ENCODE measurements around the gene VPS13A. TPM values are rescaled to one million over a fixed set of nuclear protein-coding genes. Genes with fewer than 3 reads are reported as not detected.
A peak's percentile ranks its signal among the peaks of the same experiment; 100 is the strongest.

VPS13A gene
- total RNA-seq (2014; rRNA removed; shearing (Covaris generic)): 21.5 and 34.8 TPM in 2 replicates

- Histone ChIP-seq H3K36me3 (no peaks in the 10 kb centered on the region), H3K4me3 (peak within 1 kb of the TSS; percentile 71), H3K27me3 (no peaks in the 10 kb centered on the region), H3K4me1 (no peaks in the 10 kb centered on the region), H3K27ac (peak within 1 kb of the TSS; percentile 0; the same call in 1 of the 2 replicates), H3K9me3 (replicated peaks) (no peaks in the 10 kb centered on the region)
- DNase-seq: peak; percentile 98
These were observed at the start of gene VPS13A for GRCh38 chr9:77177143-77177893. TSS of gene VPS13A (plus strand) at chr9:77177534. CDS start at chr9:77177705, 171 bp downstream.

- Histone ChIP-seq H3K27ac (no peak overlapping the region), H3K27me3 (no peaks in the 10 kb centered on the region), H3K9me3 (replicated peaks) (no peaks in the 10 kb centered on the region), H3K4me1 (no peaks in the 10 kb centered on the region), H3K36me3 (no peaks in the 10 kb centered on the region), H3K4me3 (no peak overlapping the region)
- DNase-seq: no peak
These were observed 49.1 kb upstream of the VPS13A start for GRCh38 chr9:77128125-77128789.

GRCh38 chr9:77131399-77131798 lies 45.9 kb upstream of the VPS13A start:
- Histone ChIP-seq H3K4me1 (no peaks in the 10 kb centered on the region), H3K36me3 (no peaks in the 10 kb centered on the region), H3K27ac (no peak overlapping the region), H3K4me3 (no peak overlapping the region), H3K27me3 (no peaks in the 10 kb centered on the region), H3K9me3 (replicated peaks) (no peaks in the 10 kb centered on the region)
- DNase-seq: no peak

GRCh38 chr9:77133011-77133410 lies 44.3 kb upstream of the VPS13A start:
- DNase-seq: no peak
- Histone ChIP-seq H3K36me3 (no peaks in the 10 kb centered on the region), H3K4me3 (no peak overlapping the region), H3K9me3 (replicated peaks) (no peaks in the 10 kb centered on the region), H3K27ac (no peak overlapping the region), H3K4me1 (no peaks in the 10 kb centered on the region), H3K27me3 (no peaks in the 10 kb centered on the region)

- no peak overlapping the region for H3K4me3 ChIP-seq
- no peak for DNase-seq
- H3K27ac ChIP-seq: no peak overlapping the region
- H3K36me3 ChIP-seq: no peaks in the 10 kb centered on the region
- H3K27me3 ChIP-seq: no peaks in the 10 kb centered on the region
- no peaks in the 10 kb centered on the region for H3K9me3 ChIP-seq (replicated peaks)
- H3K4me1 ChIP-seq: no peaks in the 10 kb centered on the region
These were observed 35.0 kb upstream of the VPS13A start for GRCh38 chr9:77142366-77142765.

GRCh38 chr9:77149879-77150278 lies 27.5 kb upstream of the VPS13A start:
- Histone ChIP-seq H3K36me3 (no peaks in the 10 kb centered on the region), H3K27ac (no peak overlapping the region), H3K4me1 (no peaks in the 10 kb centered on the region), H3K9me3 (replicated peaks) (no peaks in the 10 kb centered on the region), H3K27me3 (no peaks in the 10 kb centered on the region), H3K4me3 (no peak overlapping the region)
- DNase-seq: no peak

GRCh38 chr9:77152289-77152688 lies 25.0 kb upstream of the VPS13A start:
- Histone ChIP-seq H3K27ac (no peak overlapping the region), H3K4me1 (no peaks in the 10 kb centered on the region), H3K27me3 (no peaks in the 10 kb centered on the region; the same call in 1 of the 2 replicates), H3K36me3 (no peaks in the 10 kb centered on the region), H3K9me3 (replicated peaks) (no peaks in the 10 kb centered on the region), H3K4me3 (no peak overlapping the region)
- no peak for DNase-seq

GRCh38 chr9:77156646-77157371 lies 20.5 kb upstream of the VPS13A start:
- no peak overlapping the region for H3K4me3 ChIP-seq
- no peaks in the 10 kb centered on the region for H3K4me1 ChIP-seq
- no peak for DNase-seq
- H3K36me3 ChIP-seq: no peaks in the 10 kb centered on the region
- no peaks in the 10 kb centered on the region; the same call in 1 of the 2 replicates for H3K27me3 ChIP-seq
- H3K27ac ChIP-seq: no peak overlapping the region
- H3K9me3 ChIP-seq (replicated peaks): no peaks in the 10 kb centered on the region

- no peak for DNase-seq
- Histone ChIP-seq H3K27me3 (no peaks in the 10 kb centered on the region; the same call in 1 of the 2 replicates), H3K27ac (no peak overlapping the region), H3K9me3 (replicated peaks) (no peaks in the 10 kb centered on the region), H3K4me3 (no peak overlapping the region), H3K4me1 (no peaks in the 10 kb centered on the region), H3K36me3 (no peaks in the 10 kb centered on the region)
These were observed 18.4 kb upstream of the VPS13A start for GRCh38 chr9:77158772-77159513.

GRCh38 chr9:77161191-77161590 lies 16.1 kb upstream of the VPS13A start:
- H3K27me3 ChIP-seq: no peaks in the 10 kb centered on the region
- H3K27ac ChIP-seq: no peak overlapping the region
- no peak for DNase-seq
- H3K4me3 ChIP-seq: no peak overlapping the region
- H3K36me3 ChIP-seq: no peaks in the 10 kb centered on the region
- H3K9me3 ChIP-seq (replicated peaks): no peaks in the 10 kb centered on the region
- H3K4me1 ChIP-seq: no peaks in the 10 kb centered on the region

GRCh38 chr9:77161966-77162365 lies 15.4 kb upstream of the VPS13A start:
- Histone ChIP-seq H3K27ac (no peak overlapping the region), H3K27me3 (no peaks in the 10 kb centered on the region), H3K36me3 (no peaks in the 10 kb centered on the region), H3K9me3 (replicated peaks) (no peaks in the 10 kb centered on the region), H3K4me1 (no peaks in the 10 kb centered on the region), H3K4me3 (no peak overlapping the region)
- no peak for DNase-seq

GRCh38 chr9:77162366-77162765 lies 15.0 kb upstream of the VPS13A start:
- Histone ChIP-seq H3K27me3 (no peaks in the 10 kb centered on the region), H3K4me1 (no peaks in the 10 kb centered on the region), H3K36me3 (no peaks in the 10 kb centered on the region), H3K4me3 (no peak overlapping the region), H3K9me3 (replicated peaks) (no peaks in the 10 kb centered on the region), H3K27ac (no peak overlapping the region)
- DNase-seq: no peak

- Histone ChIP-seq H3K27me3 (no peaks in the 10 kb centered on the region), H3K27ac (no peak overlapping the region), H3K4me3 (no peak overlapping the region), H3K4me1 (no peaks in the 10 kb centered on the region), H3K9me3 (replicated peaks) (no peaks in the 10 kb centered on the region), H3K36me3 (no peaks in the 10 kb centered on the region)
- no peak for DNase-seq
These were observed 13.4 kb upstream of the VPS13A start for GRCh38 chr9:77163884-77164283.

- Histone ChIP-seq H3K9me3 (replicated peaks) (no peaks in the 10 kb centered on the region), H3K27me3 (no peaks in the 10 kb centered on the region), H3K36me3 (no peaks in the 10 kb centered on the region), H3K4me1 (no peaks in the 10 kb centered on the region), H3K4me3 (no peak overlapping the region), H3K27ac (no peak overlapping the region)
- no peak for DNase-seq
These were observed 11.1 kb upstream of the VPS13A start for GRCh38 chr9:77166193-77166592.
